ENCODE measurements around the gene PSD2. TPM values are rescaled to one million over a fixed set of nuclear protein-coding genes. Genes with fewer than 3 reads are reported as not detected.

The PSD2 gene
- total RNA-seq, 1 experiment from 2014 or later, result not detected

GRCh38 chr5:139763280-139763929 is 32.2 kb upstream of the PSD2 start:
- DNase-seq (ENCODE audit: low read depth), result no peak

DNA sequence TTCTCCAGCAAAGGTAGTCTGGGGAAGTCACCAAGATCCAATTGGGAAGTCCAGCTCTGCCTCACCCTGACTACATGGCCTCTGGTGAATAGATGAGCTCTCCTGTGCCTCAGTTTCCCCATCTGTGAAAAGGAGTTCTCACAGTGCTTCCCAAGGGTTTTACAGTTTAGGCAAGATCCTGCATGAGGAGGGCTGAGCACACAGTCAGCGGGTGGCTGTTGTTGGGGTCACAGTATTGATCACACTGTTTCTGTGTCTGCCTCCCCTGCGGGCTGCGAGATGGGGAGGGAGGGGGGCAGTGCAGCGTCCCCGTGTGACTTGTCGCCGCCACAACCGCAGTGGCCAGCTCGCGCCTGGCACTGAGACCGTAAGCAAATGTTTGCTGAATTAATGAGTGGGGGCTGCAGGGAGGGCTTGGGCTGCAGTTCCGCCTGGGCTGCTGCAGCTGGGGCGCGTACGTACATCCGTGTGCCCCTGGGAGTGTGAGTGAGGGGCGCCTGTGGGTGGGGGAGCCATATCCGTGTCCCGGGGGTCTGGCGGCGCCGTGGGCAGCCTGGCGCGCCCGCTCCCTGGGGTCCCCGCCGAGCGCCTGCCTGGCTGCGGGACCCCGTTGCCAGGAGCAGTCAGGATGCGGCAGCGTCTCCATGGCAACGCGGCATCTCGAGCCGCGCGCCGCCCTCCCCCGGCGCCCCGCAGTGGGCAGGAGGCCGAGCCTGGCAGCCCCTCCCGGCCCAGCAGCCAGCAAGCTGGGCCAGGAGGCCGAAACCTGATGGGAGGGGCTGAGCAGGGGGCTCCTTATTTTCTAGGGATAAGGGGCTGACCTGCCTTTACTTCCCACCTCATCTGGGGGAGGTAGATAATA is 31.4 kb upstream of the PSD2 start:
- no peak for DNase-seq (ENCODE audit: low read depth)

- DNase-seq (ENCODE audit: low read depth), result no peak
Measured at GRCh38 chr5:139764886-139765408, 30.7 kb upstream of the PSD2 start.

DNA sequence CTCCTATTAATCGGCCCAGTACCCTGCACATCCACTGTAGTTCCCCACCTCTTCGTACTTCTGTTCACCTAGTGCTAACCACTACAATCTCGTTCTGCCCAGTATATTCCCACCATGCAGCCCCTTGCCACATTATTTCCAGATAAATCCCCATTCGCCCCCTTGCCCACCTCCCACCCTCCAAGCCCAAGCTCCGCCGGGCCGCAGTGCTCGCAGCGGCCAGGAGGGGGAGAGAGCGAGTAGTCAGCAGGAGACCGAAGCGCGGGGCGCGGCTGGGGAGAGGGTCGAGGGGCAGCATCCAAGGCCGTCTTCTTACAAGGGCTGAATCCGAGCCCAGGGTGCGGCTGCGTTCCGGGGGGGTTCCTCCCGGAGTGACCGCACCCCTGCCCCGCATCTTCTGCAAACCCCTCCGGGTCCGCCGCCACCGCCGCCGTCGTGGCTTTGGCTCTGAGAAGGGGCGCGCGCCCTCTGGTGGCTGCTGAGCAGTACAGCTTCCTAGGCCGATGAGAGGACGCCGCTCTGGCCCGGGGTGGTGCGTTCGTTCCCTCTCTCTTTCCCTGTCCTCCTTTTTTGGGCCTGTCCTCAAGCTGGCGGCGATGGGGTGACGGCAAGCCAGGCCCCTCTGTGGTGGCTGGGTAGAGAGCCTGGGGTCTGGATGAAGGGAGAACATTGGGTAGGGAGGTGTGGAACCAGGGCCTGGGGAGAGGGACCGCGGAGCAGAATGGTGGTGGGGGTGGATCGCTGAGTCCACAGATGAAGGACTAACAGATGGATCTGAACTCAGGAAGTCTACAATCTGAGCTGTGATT is 30.0 kb upstream of the PSD2 start:
- peak; percentile 59 for DNase-seq (ENCODE audit: low read depth)

GRCh38 chr5:139767960-139768359 is 27.6 kb upstream of the PSD2 start:
- DNase-seq (ENCODE audit: low read depth), result no peak

- DNase-seq (ENCODE audit: low read depth), result no peak
Measured at GRCh38 chr5:139768807-139769465, 26.7 kb upstream of the PSD2 start.

DNA sequence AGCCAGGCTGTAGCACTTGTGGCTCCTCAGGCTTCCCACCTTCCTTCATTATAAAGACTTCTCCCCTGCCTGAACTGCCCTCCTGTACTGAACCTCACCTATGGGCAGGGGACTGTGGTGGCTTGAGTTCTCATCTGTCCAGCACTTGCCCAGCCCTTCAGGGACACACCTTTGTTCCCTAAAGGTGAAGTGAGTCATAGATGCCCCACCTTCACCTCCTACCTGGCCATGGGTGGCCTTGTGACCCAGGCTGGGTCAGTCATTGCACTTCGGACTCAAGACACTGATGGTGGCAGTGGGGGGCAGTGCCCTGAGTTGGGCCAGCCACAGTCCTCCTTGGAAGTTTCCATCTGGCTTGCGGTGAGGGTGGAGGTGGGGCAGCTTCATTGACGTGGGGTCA is 26.1 kb upstream of the PSD2 start:
- no peak for DNase-seq (ENCODE audit: low read depth)

GRCh38 chr5:139770722-139771121 is 24.9 kb upstream of the PSD2 start:
- no peak for DNase-seq (ENCODE audit: low read depth)

DNA sequence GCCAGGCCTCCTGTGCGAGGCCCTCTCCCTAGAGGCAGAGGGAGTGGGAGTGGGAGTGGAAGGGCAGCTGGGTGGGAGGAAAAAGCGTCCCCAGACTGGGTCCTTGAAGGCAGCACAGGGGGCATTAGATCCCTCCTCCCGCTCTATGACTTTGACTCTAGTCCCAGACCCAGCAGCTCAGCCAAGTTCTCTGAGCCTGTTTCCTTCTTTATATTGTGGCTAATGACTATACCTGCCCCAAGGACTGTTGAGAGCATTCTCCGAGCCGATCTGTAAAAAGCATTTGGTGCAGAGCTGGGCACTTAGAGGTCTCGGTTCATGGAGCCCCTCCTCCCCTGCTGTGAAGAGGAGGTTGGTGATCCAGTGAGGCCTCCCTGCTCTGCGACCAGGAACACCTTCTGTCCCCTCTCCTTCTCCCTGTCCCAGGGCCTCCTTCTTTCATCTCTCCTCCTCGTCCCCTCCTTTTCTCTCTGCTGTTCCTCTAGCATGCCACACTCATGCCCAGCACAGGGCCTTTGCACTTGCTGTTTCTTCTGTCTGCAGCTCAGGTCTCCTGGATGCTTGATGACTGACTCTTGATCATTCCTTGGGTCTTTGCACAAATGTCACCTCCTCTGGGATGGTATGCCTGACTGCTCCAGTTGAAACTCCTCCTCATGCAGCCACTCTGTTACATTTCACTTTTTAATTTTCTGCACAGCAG is 23.4 kb upstream of the PSD2 start:
- no peak for DNase-seq (ENCODE audit: low read depth)

DNA sequence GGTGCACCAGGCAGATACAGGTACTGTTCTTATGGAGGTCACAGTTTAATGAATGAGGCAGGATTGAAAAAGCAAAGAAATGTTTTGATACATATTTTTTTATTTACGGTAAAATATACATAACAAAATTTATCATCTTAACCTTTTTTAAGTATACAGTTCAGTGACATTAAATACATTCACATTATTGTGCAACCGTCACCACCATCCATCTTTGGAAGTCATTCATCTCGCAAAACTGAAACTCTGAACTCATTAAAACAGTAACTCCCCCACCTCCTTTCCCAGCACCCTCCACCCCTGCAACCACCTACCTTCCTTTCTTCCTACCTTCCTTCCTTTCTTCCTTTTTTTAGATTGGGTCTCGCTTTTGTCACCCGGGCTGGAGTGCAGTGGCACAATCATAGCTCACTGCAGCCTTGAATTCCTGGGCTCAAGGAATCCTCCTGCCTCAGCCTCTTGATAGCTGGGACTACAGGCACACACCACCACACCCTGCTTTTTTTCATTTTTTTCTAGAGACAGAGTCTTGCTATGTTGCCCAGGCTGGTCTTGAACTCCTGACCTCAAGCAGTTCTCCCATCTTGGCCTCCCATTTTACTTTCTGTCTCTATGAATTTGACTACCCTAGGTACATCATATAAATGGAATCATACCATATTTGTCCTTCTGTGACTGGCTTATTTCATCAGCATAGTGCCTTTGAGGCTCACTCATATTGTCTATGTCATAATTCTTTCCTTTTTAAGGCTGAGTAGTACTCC is 22.5 kb upstream of the PSD2 start:
- DNase-seq (ENCODE audit: low read depth), result no peak

DNA sequence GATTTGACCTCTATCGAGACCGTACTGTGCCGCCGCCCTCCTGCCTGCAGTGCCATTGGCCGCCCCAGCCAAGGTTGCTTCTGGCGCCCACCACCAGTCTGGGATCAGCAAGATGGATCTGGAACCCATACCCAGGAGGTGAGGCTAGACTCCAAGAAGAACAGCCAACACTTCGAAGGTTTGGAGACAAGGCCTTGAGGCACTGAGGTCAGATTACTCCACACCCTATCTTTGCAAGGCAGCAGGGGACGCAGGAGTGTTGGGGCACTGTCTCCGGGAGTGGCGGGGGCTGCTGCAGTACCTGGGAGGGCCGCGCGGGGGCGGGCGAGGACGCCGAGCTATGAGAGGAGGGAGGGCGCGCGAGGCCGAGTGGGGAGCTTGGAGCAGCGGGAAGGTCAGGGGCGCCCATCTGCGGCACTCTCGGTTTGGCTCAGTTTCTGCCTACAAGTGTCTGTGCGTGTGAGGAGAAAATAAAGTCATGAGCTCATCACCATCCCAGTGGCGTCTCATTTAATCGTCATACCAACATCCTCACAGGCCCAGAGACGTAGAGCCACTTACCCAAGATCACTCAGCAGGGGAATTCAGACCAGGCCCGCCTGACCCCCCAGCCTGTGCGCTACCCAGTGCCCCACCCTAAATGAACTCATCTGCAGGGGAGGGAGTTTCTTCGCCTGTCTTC is 20.5 kb upstream of the PSD2 start:
- peak; percentile 47 for DNase-seq (ENCODE audit: low read depth)

DNA sequence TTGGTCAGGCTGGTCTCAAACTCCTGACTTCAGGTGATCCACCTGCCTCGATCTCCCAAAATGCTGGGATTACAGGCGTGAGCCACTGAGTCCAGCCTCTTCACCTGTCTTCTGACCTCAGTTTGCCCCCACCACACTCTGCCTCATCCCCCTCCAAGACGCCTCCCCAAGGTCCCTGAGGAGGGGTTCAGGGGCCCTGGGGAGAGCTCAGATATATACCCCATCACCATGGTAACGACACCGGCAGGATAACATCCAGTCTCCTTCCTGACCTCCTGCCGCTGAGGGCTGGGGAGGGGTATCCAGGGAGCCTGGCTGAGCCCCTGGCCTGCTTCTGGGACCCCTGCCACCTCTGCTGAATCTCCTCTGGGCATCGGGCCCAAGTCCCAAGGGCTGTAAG is 19.7 kb upstream of the PSD2 start:
- DNase-seq (ENCODE audit: low read depth), result no peak

- DNase-seq (ENCODE audit: low read depth), result no peak
Measured at GRCh38 chr5:139776861-139777260, 18.7 kb upstream of the PSD2 start.

GRCh38 chr5:139783436-139783965 is 12.1 kb upstream of the PSD2 start:
- no peak for DNase-seq (ENCODE audit: low read depth)

DNA sequence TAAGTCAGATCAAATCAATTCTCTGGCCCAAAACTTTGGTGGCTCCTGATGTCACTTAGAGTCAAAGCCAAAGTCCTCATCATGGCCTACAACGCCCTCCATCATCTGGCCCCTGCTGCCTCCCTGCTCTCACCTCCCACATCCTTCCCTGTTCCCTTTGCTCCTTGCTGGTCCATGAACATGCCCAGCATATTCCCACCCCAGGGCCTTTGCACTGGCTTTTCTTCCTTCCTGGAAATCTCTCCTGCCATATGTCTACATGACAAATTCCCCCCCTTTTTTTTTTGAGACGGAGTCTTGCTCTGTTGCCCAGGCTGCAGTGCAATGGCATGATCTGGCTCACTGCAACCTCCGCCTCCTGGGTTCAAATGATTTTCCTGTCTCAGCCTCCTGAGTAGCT is 11.1 kb upstream of the PSD2 start:
- DNase-seq (ENCODE audit: low read depth), result no peak

DNA sequence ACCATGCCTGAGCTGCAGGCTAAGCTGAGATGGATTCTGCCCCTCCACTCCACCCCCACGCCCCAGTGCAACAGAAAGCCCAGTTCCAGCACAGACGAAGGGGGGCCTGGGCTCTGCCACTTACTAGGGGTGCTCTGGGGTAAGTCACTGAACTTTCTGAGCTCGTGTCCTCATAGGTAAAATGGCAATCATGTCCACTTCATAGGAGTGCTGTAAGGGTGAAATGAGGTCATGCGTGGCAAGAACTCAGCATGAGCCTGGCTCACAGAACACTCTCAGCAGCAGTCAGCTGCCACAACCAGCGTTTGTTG is 8.4 kb upstream of the PSD2 start:
- no peak for DNase-seq (ENCODE audit: low read depth)

GRCh38 chr5:139787568-139788293 is 7.9 kb upstream of the PSD2 start:
- DNase-seq (ENCODE audit: low read depth), result peak; percentile 62

GRCh38 chr5:139788294-139788910 is 7.2 kb upstream of the PSD2 start:
- no peak for DNase-seq (ENCODE audit: low read depth)

Measured in RPMI7951 (cell line).